HEK293 (cell line): ENCODE results near the gene EPHB1.

Source experiments
- CTCF ChIA-PET: fragments of 350-600 bp; formaldehyde crosslinking; extraction: SDS; loops from one replicate; lab custom pipeline; 2021; ENCODE audit warnings: antibody characterized with exemption; lab: Yijun Ruan, JAX
- POLR2A ChIA-PET: fragments of 300-600 bp; formaldehyde crosslinking; extraction: SDS; loops from one replicate; lab custom pipeline; 2020; ENCODE audit warnings: antibody characterized with exemption, inconsistent platforms; lab: Yijun Ruan, JAX
- H3K27ac ChIP-seq: fragments of 200-500 bp; sonication (Bioruptor generic); 2 replicates; pipeline ENCODE4 v1.5.1; 2014; ENCODE audit warnings: low read depth, low read length, control low read depth, inconsistent platforms; ENCODE audit errors: extremely low read depth
- H3K36me3 ChIP-seq, 2 experiments: fragments of 200-500 bp in 1 of 2; sonication (Bioruptor generic) in 1 of 2; 1 replicate in 1 of 2; 2 replicates in 1 of 2; pipeline ENCODE4 v1.5.1; 2014 to 2017; ENCODE audit warnings: inconsistent platforms in 2 of 2, low read length in 2 of 2; ENCODE audit not compliant: control insufficient read depth in 2 of 2, insufficient read depth in 1 of 2
- H3K4me1 ChIP-seq: fragments of 200-500 bp; sonication (Bioruptor generic); 2 replicates; pipeline ENCODE4 v1.5.1; 2014; ENCODE audit warnings: mild to moderate bottlenecking, low read length, inconsistent platforms; ENCODE audit not compliant: control insufficient read depth, insufficient read depth
- H3K4me3 ChIP-seq: 2 replicates; pipeline ENCODE4 v1.5.1; 2011; ENCODE audit warnings: low read depth, mild to moderate bottlenecking, control low read depth, low read length, moderate library complexity
- H3K9me3 ChIP-seq: fragments of 200-500 bp; sonication (Bioruptor generic); 2 replicates; pipeline ENCODE4 v1.5.1; 2014; ENCODE audit warnings: low read depth, low read length, inconsistent platforms; ENCODE audit not compliant: control insufficient read depth, insufficient read depth
- EGR2 ChIP-seq: fragments of 450-650 bp; formaldehyde crosslinking; IDR thresholded peaks from 2 replicates; pipeline ENCODE4 v1.5.1; 2016; ENCODE audit warnings: low read depth, missing biosample characterization, missing genetic modification characterization
- IKZF3 ChIP-seq: fragments of 450-650 bp; IDR thresholded peaks from 2 replicates; pipeline ENCODE4 v1.5.0; 2018; ENCODE audit warnings: missing biosample characterization, mild to moderate bottlenecking, missing genetic modification characterization, moderate library complexity
- KLF8 ChIP-seq: fragments of 450-650 bp; formaldehyde crosslinking; IDR thresholded peaks from 2 replicates; pipeline ENCODE4 v1.5.1; 2016; ENCODE audit warnings: missing biosample characterization, missing genetic modification characterization
- KLF9 ChIP-seq: fragments of 450-650 bp; formaldehyde crosslinking; IDR thresholded peaks from 2 replicates; pipeline ENCODE4 v1.5.1; 2016; ENCODE audit warnings: missing biosample characterization, missing genetic modification characterization, low read depth
- ZBTB44 ChIP-seq: fragments of 450-650 bp; IDR thresholded peaks from 2 replicates; pipeline ENCODE4 v1.5.1; 2018; ENCODE audit warnings: missing biosample characterization, mild to moderate bottlenecking, missing genetic modification characterization
- ZFP69B ChIP-seq: fragments of 450-650 bp; formaldehyde crosslinking; IDR thresholded peaks from 2 replicates; pipeline ENCODE4 v1.5.1; 2016; ENCODE audit warnings: missing biosample characterization, missing genetic modification characterization
- ZNF112 ChIP-seq: fragments of 450-650 bp; formaldehyde crosslinking; IDR thresholded peaks from 2 replicates; pipeline ENCODE4 v1.5.0; 2017; ENCODE audit warnings: missing biosample characterization, missing genetic modification characterization
- ZNF138 ChIP-seq: fragments of 450-650 bp; formaldehyde crosslinking; IDR thresholded peaks from 2 replicates; pipeline ENCODE4 v1.5.1; 2016; ENCODE audit warnings: missing biosample characterization, missing genetic modification characterization, borderline replicate concordance
- ZNF175 ChIP-seq: fragments of 450-650 bp; formaldehyde crosslinking; IDR thresholded peaks from 2 replicates; pipeline ENCODE4 v1.5.1; 2016; ENCODE audit warnings: missing biosample characterization, missing genetic modification characterization
- ZNF223 ChIP-seq: fragments of 450-650 bp; formaldehyde crosslinking; IDR thresholded peaks from 2 replicates; pipeline ENCODE4 v1.5.1; 2016; ENCODE audit warnings: missing biosample characterization, missing genetic modification characterization
- ZNF24 ChIP-seq: fragments of 450-650 bp; formaldehyde crosslinking; IDR thresholded peaks from 2 replicates; pipeline ENCODE4 v1.5.1; 2016; ENCODE audit warnings: missing biosample characterization, missing genetic modification characterization
- ZNF274 ChIP-seq, 2 experiments: fragments of 200-500 bp in 1 of 2; fragments of 450-650 bp in 1 of 2; sonication (Bioruptor generic) in 1 of 2; formaldehyde crosslinking in 1 of 2; IDR thresholded peaks; 2 replicates each; pipeline versions ENCODE4 v1.5.1 to v1.6.1; 2014 to 2016; ENCODE audit warnings: borderline replicate concordance in 1 of 2, inconsistent platforms in 1 of 2, low read length in 1 of 2, missing biosample characterization in 1 of 2, missing genetic modification characterization in 1 of 2
- ZNF341 ChIP-seq: fragments of 450-650 bp; formaldehyde crosslinking; IDR thresholded peaks from 2 replicates; pipeline ENCODE4; 2016; ENCODE audit warnings: low read depth, missing biosample characterization, missing genetic modification characterization
- ZNF394 ChIP-seq: fragments of 450-650 bp; formaldehyde crosslinking; IDR thresholded peaks from 2 replicates; pipeline ENCODE4 v1.5.1; 2016; ENCODE audit warnings: missing biosample characterization, missing genetic modification characterization, mild to moderate bottlenecking, moderate library complexity, borderline replicate concordance
- ZNF416 ChIP-seq: fragments of 450-650 bp; formaldehyde crosslinking; IDR thresholded peaks from 2 replicates; pipeline ENCODE4 v1.5.1; 2016; ENCODE audit warnings: missing biosample characterization, missing genetic modification characterization
- ZNF510 ChIP-seq: fragments of 450-650 bp; formaldehyde crosslinking; IDR thresholded peaks from 2 replicates; pipeline ENCODE4 v1.5.1; 2018; ENCODE audit warnings: mild to moderate bottlenecking, missing genetic modification characterization, missing biosample characterization; ENCODE audit not compliant: insufficient replicate concordance
- ZNF549 ChIP-seq: fragments of 450-650 bp; IDR thresholded peaks from 2 replicates; pipeline ENCODE4 v1.5.1; 2018; ENCODE audit warnings: missing biosample characterization, missing genetic modification characterization, mild to moderate bottlenecking, inconsistent platforms, moderate library complexity
- ZNF558 ChIP-seq: fragments of 450-650 bp; formaldehyde crosslinking; IDR thresholded peaks from 2 replicates; pipeline ENCODE4 v1.5.1; 2016; ENCODE audit warnings: missing biosample characterization, missing genetic modification characterization
- ZNF585B ChIP-seq: fragments of 450-650 bp; formaldehyde crosslinking; IDR thresholded peaks from 2 replicates; pipeline ENCODE4 v1.5.1; 2016; ENCODE audit warnings: missing biosample characterization, missing genetic modification characterization
- ZNF610 ChIP-seq: fragments of 450-650 bp; formaldehyde crosslinking; IDR thresholded peaks from 2 replicates; pipeline ENCODE4 v1.5.1; 2016; ENCODE audit warnings: missing biosample characterization, missing genetic modification characterization, borderline replicate concordance
- ZNF626 ChIP-seq: fragments of 450-650 bp; sonication (Bioruptor Pico); formaldehyde crosslinking; IDR thresholded peaks from 2 replicates; pipeline ENCODE4 v1.5.1; 2018; ENCODE audit warnings: missing biosample characterization, missing genetic modification characterization, inconsistent platforms
- ZNF707 ChIP-seq: fragments of 450-650 bp; formaldehyde crosslinking; IDR thresholded peaks from 2 replicates; pipeline ENCODE4 v1.5.1; 2016; ENCODE audit warnings: missing biosample characterization, missing genetic modification characterization
- ZNF837 ChIP-seq: fragments of 450-650 bp; formaldehyde crosslinking; IDR thresholded peaks from 2 replicates; pipeline ENCODE4 v1.5.1; 2016; ENCODE audit warnings: missing biosample characterization, missing genetic modification characterization
- ZNF843 ChIP-seq: fragments of 450-650 bp; formaldehyde crosslinking; IDR thresholded peaks from 2 replicates; pipeline ENCODE4 v1.5.1; 2016; ENCODE audit warnings: missing biosample characterization, missing genetic modification characterization
- ZXDB ChIP-seq: fragments of 450-650 bp; formaldehyde crosslinking; IDR thresholded peaks from 2 replicates; pipeline ENCODE4 v1.5.1; 2016; ENCODE audit warnings: missing biosample characterization, missing genetic modification characterization
- TF ChIP-seq, protein P1 (sequence below): fragments of 450-650 bp; formaldehyde crosslinking; IDR thresholded peaks from 2 replicates; pipeline ENCODE4 v1.5.1; 2016; ENCODE audit warnings: missing biosample characterization, missing genetic modification characterization
- TF ChIP-seq, protein P2 (sequence below): fragments of 450-650 bp; formaldehyde crosslinking; IDR thresholded peaks from 2 replicates; pipeline ENCODE4 v1.5.1; 2017; ENCODE audit warnings: missing biosample characterization, missing genetic modification characterization
- TF ChIP-seq, protein P3 (sequence below): fragments of 450-650 bp; formaldehyde crosslinking; IDR thresholded peaks from 2 replicates; pipeline ENCODE4 v1.5.1; 2016; ENCODE audit warnings: missing biosample characterization, missing genetic modification characterization

EPHB1 gene

GRCh38 chr3:135192929-135193328 is 397.9 kb downstream of the EPHB1 start:
- H3K36me3 ChIP-seq: no peaks in the 10 kb centered on the region
- no peak overlapping the region for H3K27ac ChIP-seq
- POLR2A ChIA-PET: no interaction called here
- no peak overlapping the region for H3K4me3 ChIP-seq
- CTCF ChIA-PET: no interaction called here
- no peaks in the 10 kb centered on the region for H3K9me3 ChIP-seq
- no peak for TF ChIP-seq KLF9 (tag by site-specific recombination)
- no peak for TF ChIP-seq ZXDB (tag by site-specific recombination)
- TF ChIP-seq ZNF510 (tag by site-specific recombination): no peak
- no peak for TF ChIP-seq ZBTB44 (tag by site-specific recombination)
- no peak for TF ChIP-seq KLF8 (tag by site-specific recombination)
- no peaks in the 10 kb centered on the region for H3K4me1 ChIP-seq

DNA sequence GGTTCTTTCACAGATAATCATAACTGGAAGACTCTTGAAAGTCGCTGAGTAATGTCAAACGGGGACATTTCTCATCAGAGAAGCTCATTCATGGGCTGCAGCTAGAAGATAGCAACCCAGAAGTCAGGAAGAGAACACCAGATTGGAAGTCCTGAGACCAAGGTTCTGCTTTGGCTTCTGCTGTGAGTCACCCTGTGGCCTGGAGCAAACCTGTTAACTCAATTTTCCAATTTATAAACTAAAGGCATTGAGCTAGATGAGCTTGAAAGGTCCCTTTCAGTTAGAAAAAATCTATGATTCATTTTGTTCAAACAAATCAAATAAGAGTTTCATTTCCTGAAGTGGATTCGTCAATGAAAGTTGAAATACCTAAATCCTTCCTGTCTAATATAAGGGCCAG is 402.2 kb downstream of the EPHB1 start:
- Histone ChIP-seq H3K27ac (no peak overlapping the region), H3K4me3 (no peak overlapping the region), H3K9me3 (no peaks in the 10 kb centered on the region)
- CTCF ChIA-PET: no interaction called here
- TF ChIP-seq EGR2 (no peak), ZNF138 (no peak), ZNF341 (no peak), ZFP69B (tag by site-specific recombination) (no peak), ZNF707 (no peak), ZNF394 (no peak), ZNF585B (tag by site-specific recombination) (no peak), ZNF112 (no peak), ZNF549 (tag by site-specific recombination) (no peak), ZNF610 (tag by site-specific recombination) (no peak), ZNF24 (tag by site-specific recombination) (no peak), ZNF223 (tag by site-specific recombination) (no peak), ZNF558 (tag by site-specific recombination) (no peak), IKZF3 (tag by site-specific recombination) (no peak)
- TF ChIP-seq, all 188 proteins: peak for 0
- no peaks in the 10 kb centered on the region for H3K4me1 ChIP-seq
- H3K36me3 ChIP-seq: no peaks in the 10 kb centered on the region
- POLR2A ChIA-PET: no interaction called here

DNA sequence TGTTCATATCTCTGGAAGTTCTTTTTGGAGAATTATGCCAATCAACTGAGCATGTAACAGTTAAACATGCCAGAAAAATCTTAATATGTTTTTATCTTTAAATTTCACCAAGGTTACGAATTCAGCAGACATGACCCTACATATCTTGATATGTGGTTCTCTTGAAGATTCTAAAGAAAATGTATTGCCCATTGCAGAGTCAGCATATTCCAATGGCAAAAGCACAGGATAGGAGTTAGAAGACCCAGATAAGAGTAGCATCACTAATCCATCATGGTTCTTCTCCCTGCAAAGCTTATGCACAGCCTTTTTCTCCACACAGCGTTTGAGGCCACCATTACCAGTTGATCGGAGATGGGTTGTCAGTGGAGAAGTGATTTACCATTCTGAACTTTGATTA is 402.8 kb downstream of the EPHB1 start:
- CTCF ChIA-PET: no interaction called here
- no peak for TF ChIP-seq ZNF626 (tag by site-specific recombination)
- TF ChIP-seq ZNF274 (IDR thresholded peaks at IDR 0.05; ENCODE audit: low read length): no peak
- no peak for TF ChIP-seq ZNF274 (tag by site-specific recombination; IDR thresholded peaks at IDR 0.05; ENCODE audit: borderline replicate concordance)
- TF ChIP-seq, protein P1, sequence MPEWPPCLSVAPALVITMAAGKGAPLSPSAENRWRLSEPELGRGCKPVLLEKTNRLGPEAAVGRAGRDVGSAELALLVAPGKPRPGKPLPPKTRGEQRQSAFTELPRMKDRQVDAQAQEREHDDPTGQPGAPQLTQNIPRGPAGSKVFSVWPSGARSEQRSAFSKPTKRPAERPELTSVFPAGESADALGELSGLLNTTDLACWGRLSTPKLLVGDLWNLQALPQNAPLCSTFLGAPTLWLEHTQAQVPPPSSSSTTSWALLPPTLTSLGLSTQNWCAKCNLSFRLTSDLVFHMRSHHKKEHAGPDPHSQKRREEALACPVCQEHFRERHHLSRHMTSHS (tag by site-specific recombination): no peak
- no peak for TF ChIP-seq ZNF837 (tag by site-specific recombination)
- no peak for TF ChIP-seq ZNF843 (tag by site-specific recombination)
- TF ChIP-seq, protein P2, sequence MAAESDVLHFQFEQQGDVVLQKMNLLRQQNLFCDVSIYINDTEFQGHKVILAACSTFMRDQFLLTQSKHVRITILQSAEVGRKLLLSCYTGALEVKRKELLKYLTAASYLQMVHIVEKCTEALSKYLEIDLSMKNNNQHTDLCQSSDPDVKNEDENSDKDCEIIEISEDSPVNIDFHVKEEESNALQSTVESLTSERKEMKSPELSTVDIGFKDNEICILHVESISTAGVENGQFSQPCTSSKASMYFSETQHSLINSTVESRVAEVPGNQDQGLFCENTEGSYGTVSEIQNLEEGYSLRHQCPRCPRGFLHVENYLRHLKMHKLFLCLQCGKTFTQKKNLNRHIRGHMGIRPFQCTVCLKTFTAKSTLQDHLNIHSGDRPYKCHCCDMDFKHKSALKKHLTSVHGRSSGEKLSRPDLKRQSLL (tag by site-specific recombination): no peak
- no peak for TF ChIP-seq ZNF175 (tag by site-specific recombination)
- TF ChIP-seq, protein P3, sequence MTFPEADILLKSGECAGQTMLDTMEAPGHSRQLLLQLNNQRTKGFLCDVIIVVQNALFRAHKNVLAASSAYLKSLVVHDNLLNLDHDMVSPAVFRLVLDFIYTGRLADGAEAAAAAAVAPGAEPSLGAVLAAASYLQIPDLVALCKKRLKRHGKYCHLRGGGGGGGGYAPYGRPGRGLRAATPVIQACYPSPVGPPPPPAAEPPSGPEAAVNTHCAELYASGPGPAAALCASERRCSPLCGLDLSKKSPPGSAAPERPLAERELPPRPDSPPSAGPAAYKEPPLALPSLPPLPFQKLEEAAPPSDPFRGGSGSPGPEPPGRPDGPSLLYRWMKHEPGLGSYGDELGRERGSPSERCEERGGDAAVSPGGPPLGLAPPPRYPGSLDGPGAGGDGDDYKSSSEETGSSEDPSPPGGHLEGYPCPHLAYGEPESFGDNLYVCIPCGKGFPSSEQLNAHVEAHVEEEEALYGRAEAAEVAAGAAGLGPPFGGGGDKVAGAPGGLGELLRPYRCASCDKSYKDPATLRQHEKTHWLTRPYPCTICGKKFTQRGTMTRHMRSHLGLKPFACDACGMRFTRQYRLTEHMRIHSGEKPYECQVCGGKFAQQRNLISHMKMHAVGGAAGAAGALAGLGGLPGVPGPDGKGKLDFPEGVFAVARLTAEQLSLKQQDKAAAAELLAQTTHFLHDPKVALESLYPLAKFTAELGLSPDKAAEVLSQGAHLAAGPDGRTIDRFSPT (tag by site-specific recombination): no peak
- no peak for TF ChIP-seq ZNF416

More for the DNA sequence above, 402.8 kb downstream of the EPHB1 start:
- Histone ChIP-seq H3K27ac (no peak overlapping the region), H3K9me3 (no peaks in the 10 kb centered on the region), H3K36me3 (no peaks in the 10 kb centered on the region), H3K4me3 (no peak overlapping the region), H3K4me1 (no peaks in the 10 kb centered on the region)
- POLR2A ChIA-PET: no interaction called here
